PC-3 (cell line): ENCODE results near the gene KCNQ1OT1. TPM values are rescaled to one million over a fixed set of nuclear protein-coding genes. Genes with fewer than 3 reads are reported as not detected.

Experiments
- ATAC-seq: fragments of 200-7000 bp; cut with Tn5 transposase; 2 replicates; pipeline ENCODE4 v1.9.1; 2020; ENCODE audit warnings: mild to moderate bottlenecking, moderate library complexity
- BruUV-seq: library from RNA; stranded (reverse); fragments of 400-500 nt; replicated peaks from 2 replicates; lab custom pipeline; 2021; lab: Mats Ljungman, UMichigan
- CTCF ChIA-PET: fragments of 300-600 bp; sonication (Branson Sonifier 250); formaldehyde crosslinking; loops from one replicate; lab custom pipeline; 2022; ENCODE audit warnings: antibody characterized with exemption; lab: Charles Lee
- POLR2A ChIA-PET: fragments of 300-600 bp; sonication (Branson Sonifier 250); formaldehyde crosslinking; loops from one replicate; lab custom pipeline; 2022; ENCODE audit warnings: antibody characterized with exemption; ENCODE audit not compliant: unreplicated experiment; lab: Charles Lee
- DNase-seq: peaks from one replicate; pipeline ENCODE4 v3.0.0-alpha.2; 2015
- H2AFZ ChIP-seq: fragments of 300-600 bp; sonication (generic); 2 replicates; pipeline ENCODE4 v1.6.0; 2016; ENCODE audit warnings: antibody characterized with exemption, low read length
- H3F3A ChIP-seq: fragments of 300-600 bp; sonication (generic); one replicate; pipeline ENCODE4 v1.6.0; 2017; ENCODE audit warnings: antibody characterized with exemption, low read length, control low read depth, mild to moderate bottlenecking; ENCODE audit not compliant: unreplicated experiment
- H3K27ac ChIP-seq: fragments of 300-600 bp; sonication (generic); 2 replicates; pipeline ENCODE4 v1.5.1; 2016; ENCODE audit warnings: mild to moderate bottlenecking, low read length
- H3K27me3 ChIP-seq: fragments of 300-600 bp; sonication (generic); 2 replicates; pipeline ENCODE4 v1.6.1; 2016; ENCODE audit warnings: low read length, mixed read lengths
- H3K36me3 ChIP-seq: fragments of 300-600 bp; sonication (generic); 2 replicates; pipeline ENCODE4 v1.6.1; 2016; ENCODE audit warnings: low read depth, mixed run types, low read length, mixed read lengths
- H3K4me1 ChIP-seq: fragments of 300-600 bp; sonication (generic); 2 replicates; pipeline ENCODE4 v1.5.1; 2016; ENCODE audit warnings: low read length; ENCODE audit not compliant: insufficient read depth
- H3K4me2 ChIP-seq: fragments of 300-600 bp; sonication (generic); 2 replicates; pipeline ENCODE4 v1.6.0; 2016; ENCODE audit warnings: low read length
- H3K4me3 ChIP-seq: fragments of 300-600 bp; sonication (generic); 2 replicates; pipeline ENCODE4 v1.5.1; 2016; ENCODE audit warnings: mild to moderate bottlenecking, low read length, mixed read lengths
- H3K79me2 ChIP-seq: fragments of 300-600 bp; sonication (generic); 2 replicates; pipeline ENCODE4 v1.6.1; 2017; ENCODE audit warnings: low read length, mixed read lengths
- H3K9ac ChIP-seq: fragments of 300-600 bp; sonication (generic); 2 replicates; pipeline ENCODE4 v1.6.0; 2016; ENCODE audit warnings: mild to moderate bottlenecking, low read length
- H3K9me2 ChIP-seq: fragments of 300-600 bp; sonication (generic); replicated peaks from 2 replicates; pipeline ENCODE4 v1.6.1; 2016; ENCODE audit warnings: mixed run types, low read length, mixed read lengths
- H3K9me3 ChIP-seq: fragments of 300-600 bp; sonication (generic); 2 replicates; pipeline ENCODE4 v1.6.1; 2016; ENCODE audit warnings: low read length, mixed read lengths
- H4K20me1 ChIP-seq: fragments of 300-600 bp; sonication (generic); 2 replicates; pipeline ENCODE4 v1.6.1; 2016; ENCODE audit warnings: low read length, mixed read lengths
- CTCF ChIP-seq: fragments of 300-600 bp; sonication (generic); conservative IDR thresholded peaks from 2 replicates; pipeline ENCODE4 v1.5.1; 2017; ENCODE audit warnings: antibody characterized with exemption, low read depth, mild to moderate bottlenecking, low read length
- EZH2 ChIP-seq: fragments of 300-600 bp; sonication (generic); IDR thresholded peaks from one replicate; pipeline ENCODE4 v1.6.1; 2017; ENCODE audit warnings: antibody characterized with exemption, mild to moderate bottlenecking, low read length; ENCODE audit not compliant: unreplicated experiment
- EZH2phosphoT487 ChIP-seq: fragments of 300-600 bp; sonication (generic); IDR thresholded peaks from 2 replicates; pipeline ENCODE4 v1.6.1; 2018; ENCODE audit warnings: mild to moderate bottlenecking, antibody characterized with exemption, low read length, borderline replicate concordance
- intact Hi-C: fragments of 100-400 bp; cut with micrococcal nuclease; formaldehyde crosslinking; loops from 2 replicates; pipeline ENCODE4 v1.9.0; 2023
- total RNA-seq: library from RNA; depleted of rRNA; stranded (reverse); fragments of >200 nt; gene quantifications from 2 replicates; pipeline ENCODE4 v1.2.3, GENCODE V29; 2014

KCNQ1OT1 gene
- total RNA-seq, 1 experiment from 2014 or later: 1.5 TPM

- no peaks in the 10 kb centered on the region for H3K36me3 ChIP-seq
- POLR2A ChIA-PET: no interaction called here
- no peaks in the 10 kb centered on the region for H3F3A ChIP-seq
- no peak for TF ChIP-seq EZH2phosphoT487
- TF ChIP-seq EZH2: no peak
- TF ChIP-seq CTCF: no peak
- ATAC-seq (no peak; the same call in 1 of the 2 replicates), DNase-seq (no peak)
- no peaks in the 10 kb centered on the region for H3K9me2 ChIP-seq
- H3K4me1 ChIP-seq: no peaks in the 10 kb centered on the region
- no peak overlapping the region for H3K27ac ChIP-seq
- H3K79me2 ChIP-seq: no peaks in the 10 kb centered on the region
- H2AFZ ChIP-seq: no peak overlapping the region
- CTCF ChIA-PET: no interaction called here
- no peaks in the 10 kb centered on the region for H3K27me3 ChIP-seq
- H3K4me3 ChIP-seq: no peak overlapping the region
- intact Hi-C loops: no loop called here
- BruUV-seq: no TSS peak
- H4K20me1 ChIP-seq: no peaks in the 10 kb centered on the region
- H3K4me2 ChIP-seq: no peak overlapping the region
- H3K9ac ChIP-seq: no peak overlapping the region
- no peaks in the 10 kb centered on the region for H3K9me3 ChIP-seq
Measured at GRCh38 chr11:2588809-2589537, 110.8 kb downstream of the KCNQ1OT1 start.

- no peaks in the 10 kb centered on the region for H3K9me3 ChIP-seq
- no peaks in the 10 kb centered on the region for H3K4me1 ChIP-seq
- H3K36me3 ChIP-seq: no peaks in the 10 kb centered on the region
- intact Hi-C loops: no loop called here
- no peak for TF ChIP-seq EZH2
- no peak for TF ChIP-seq CTCF
- TF ChIP-seq EZH2phosphoT487: no peak
- H3F3A ChIP-seq: no peaks in the 10 kb centered on the region
- no peak overlapping the region for H3K9ac ChIP-seq
- H3K4me2 ChIP-seq: no peak overlapping the region
- H3K79me2 ChIP-seq: no peaks in the 10 kb centered on the region
- BruUV-seq: no TSS peak
- no peaks in the 10 kb centered on the region for H4K20me1 ChIP-seq
- CTCF ChIA-PET: no interaction called here
- ATAC-seq (no peak), DNase-seq (no peak)
- no peak overlapping the region for H3K27ac ChIP-seq
- no peak overlapping the region for H3K4me3 ChIP-seq
- no peaks in the 10 kb centered on the region for H3K9me2 ChIP-seq
- POLR2A ChIA-PET: no interaction called here
- H3K27me3 ChIP-seq: no peaks in the 10 kb centered on the region
- H2AFZ ChIP-seq: no peak overlapping the region
Measured at GRCh38 chr11:2587976-2588748, 111.6 kb downstream of the KCNQ1OT1 start.
